ENCODE measurements around the gene PTAR1. TPM values are rescaled to one million over a fixed set of nuclear protein-coding genes. Genes with fewer than 3 reads are reported as not detected.

PTAR1 gene
- total RNA-seq, 2 experiments from 2014 or later: 65.9 to 67.1 TPM

GRCh38 chr9:69760278-69760610, 433 bp upstream of the PTAR1 start:
- no peaks in the 10 kb centered on the region for H3K9me3 ChIP-seq (ENCODE audit: control insufficient read depth in 1 of 2, insufficient read depth in 1 of 2, low read length in 2 of 2)
- peak overlapping the region; percentile 82 for H3K4me3 Mint-ChIP-seq
- ATAC-seq (ENCODE audit: poor library complexity) (no peak), DNase-seq (no peak)
- H3K27ac Mint-ChIP-seq: peak overlapping the region; percentile 93
- peaks cover 5% of the 10 kb centered on the region for H3K36me3 ChIP-seq (ENCODE audit: insufficient read depth, low read length)
- intact Hi-C loops (cut with DNase I, micrococcal nuclease): no loop called here
- peaks cover 9% of the 10 kb centered on the region for H3K4me1 ChIP-seq (ENCODE audit: insufficient read depth, low read length)
- H3K36me3 Mint-ChIP-seq (ENCODE audit: low read depth): peaks cover 27% of the 10 kb centered on the region
- H3K27me3 Mint-ChIP-seq: no peaks in the 10 kb centered on the region
- peaks cover 42% of the 10 kb centered on the region for H3K4me1 Mint-ChIP-seq (ENCODE audit: low read depth)
- POLR2A ChIA-PET: interaction anchor here (0.7 to 0.9 kb wide), 4 partner anchors 10 to 498 kb away, joined by 3 to 6 read pairs (median 3); partner anchors contain the start of genes APBA1 and SMC5
- peak overlapping the region; percentile 56 to 77 for H3K27ac ChIP-seq (ENCODE audit: low read depth in 1 of 2, low read length in 2 of 2)
- no peak for TF ChIP-seq CTCF (IDR thresholded peaks at IDR 0.05)
- H3K4me3 ChIP-seq (ENCODE audit: low read length): peak overlapping the region; percentile 87
- no peaks in the 10 kb centered on the region for H3K27me3 ChIP-seq (ENCODE audit: control insufficient read depth in 1 of 2, insufficient read depth in 2 of 2, low read length in 2 of 2)
- CTCF ChIA-PET: interaction anchor here (1.3 kb wide), 1 partner anchor 88 kb away, joined by 4 read pairs; the partner anchor contains the start of gene APBA1
- H3K9me3 Mint-ChIP-seq: no peaks in the 10 kb centered on the region

GRCh38 chr9:69759021-69759420, 790 bp downstream of the PTAR1 start:
- POLR2A ChIA-PET: interaction anchor here (0.6 to 1.6 kb wide), 4 partner anchors 12 to 1667 kb away, joined by 3 to 8 read pairs (median 4); partner anchors contain the start of gene APBA1
- Histone ChIP-seq H3K9me3 (ENCODE audit: control insufficient read depth in 1 of 2, insufficient read depth in 1 of 2, low read length in 2 of 2) (no peaks in the 10 kb centered on the region), H3K27ac (ENCODE audit: low read depth in 1 of 2, low read length in 2 of 2) (peak overlapping the region; percentile 74 to 85), H3K36me3 (ENCODE audit: insufficient read depth, low read length) (peaks cover 5% of the 10 kb centered on the region), H3K4me1 (ENCODE audit: insufficient read depth, low read length) (peaks cover 9% of the 10 kb centered on the region), H3K27me3 (ENCODE audit: control insufficient read depth in 1 of 2, insufficient read depth in 2 of 2, low read length in 2 of 2) (no peaks in the 10 kb centered on the region), H3K4me3 (ENCODE audit: low read length) (peak overlapping the region; percentile 87)
- H3K4me1 Mint-ChIP-seq (ENCODE audit: low read depth): peaks cover 50% of the 10 kb centered on the region
- peak overlapping the region; percentile 93 for H3K27ac Mint-ChIP-seq
- peak overlapping the region; percentile 98 for H3K4me3 Mint-ChIP-seq
- H3K27me3 Mint-ChIP-seq: no peaks in the 10 kb centered on the region
- peaks cover 33% of the 10 kb centered on the region for H3K36me3 Mint-ChIP-seq (ENCODE audit: low read depth)
- DNase-seq (peak in 1 of 14 experiments; percentile 12), ATAC-seq (ENCODE audit: poor library complexity) (no peak)
- intact Hi-C loops (cut with DNase I, micrococcal nuclease): loop anchor here (2.0 to 5.0 kb wide), 4 partner anchors 86 to 722 kb away; partner anchors contain the start of genes APBA1 (in 2 of the 2) and FXN (in 1 of the 2)
- no peaks in the 10 kb centered on the region for H3K9me3 Mint-ChIP-seq
- CTCF ChIA-PET: interaction anchor here (0.9 to 1.3 kb wide), 2 partner anchors 26 to 86 kb away, joined by 3 read pairs; partner anchors contain the start of gene APBA1
- no peak for TF ChIP-seq CTCF (IDR thresholded peaks at IDR 0.05)

- intact Hi-C loops (cut with DNase I, micrococcal nuclease): loop anchor here (2.0 to 5.0 kb wide), 4 partner anchors 85 to 721 kb away; partner anchors contain the start of genes APBA1 (in 2 of the 2) and FXN (in 1 of the 2)
- Histone ChIP-seq H3K27ac (ENCODE audit: low read depth in 1 of 2, low read length in 2 of 2) (no peak overlapping the region), H3K4me1 (ENCODE audit: insufficient read depth, low read length) (peaks cover 9% of the 10 kb centered on the region), H3K27me3 (ENCODE audit: control insufficient read depth in 1 of 2, insufficient read depth in 2 of 2, low read length in 2 of 2) (no peaks in the 10 kb centered on the region), H3K9me3 (ENCODE audit: control insufficient read depth in 1 of 2, insufficient read depth in 1 of 2, low read length in 2 of 2) (no peaks in the 10 kb centered on the region), H3K36me3 (ENCODE audit: insufficient read depth, low read length) (peaks cover 12% of the 10 kb centered on the region), H3K4me3 (ENCODE audit: low read length) (peak overlapping the region; percentile 87)
- peak overlapping the region; percentile 70 for H3K4me3 Mint-ChIP-seq
- no peak for ATAC-seq (ENCODE audit: poor library complexity)
- no peak for TF ChIP-seq CTCF (IDR thresholded peaks at IDR 0.05)
- no peaks in the 10 kb centered on the region for H3K9me3 Mint-ChIP-seq
- ChIA-PET CTCF (interaction anchor here (0.9 to 1.3 kb wide), 2 partner anchors 27 to 86 kb away, joined by 3 read pairs; partner anchors contain the start of gene APBA1), POLR2A (interaction anchor here (0.8 to 1.6 kb wide), 3 partner anchors 11 to 661 kb away, joined by 3 to 8 read pairs (median 3); partner anchors contain the start of gene APBA1)
- peak overlapping the region; percentile 93 for H3K27ac Mint-ChIP-seq
- no peak for DNase-seq
- no peaks in the 10 kb centered on the region for H3K27me3 Mint-ChIP-seq
- peaks cover 41% of the 10 kb centered on the region for H3K36me3 Mint-ChIP-seq (ENCODE audit: low read depth)
- H3K4me1 Mint-ChIP-seq (ENCODE audit: low read depth): peaks cover 58% of the 10 kb centered on the region
Observed at GRCh38 chr9:69757996-69758675, 1.7 kb downstream of the PTAR1 start.

Measured in CD4-positive, alpha-beta T cell (primary cell).